ENCODE data around the gene B4GALT2.

- TF ChIP-seq RXRA (IDR thresholded peaks at IDR 0.05; ENCODE audit: borderline replicate concordance, low read depth) (no peak), FOXJ3 (CRISPR knock-in tag; IDR thresholded peaks at IDR 0.05) (no peak), CTCF (IDR thresholded peaks at IDR 0.05) (no peak), NFIC (IDR thresholded peaks at IDR 0.05; ENCODE audit: borderline replicate concordance) (no peak), TAF1 (IDR thresholded peaks at IDR 0.05; ENCODE audit: borderline replicate concordance, low read depth, low read length) (no peak), SMC3 (IDR thresholded peaks at IDR 0.05; ENCODE audit: low read depth, low read length) (no peak), EP300 (IDR thresholded peaks at IDR 0.05; ENCODE audit: borderline replicate concordance in 1 of 2, low read depth in 1 of 2, low read length in 1 of 2) (no peak), ZBTB33 (IDR thresholded peaks at IDR 0.05; ENCODE audit: borderline replicate concordance, low read depth) (no peak), FOXM1 (IDR thresholded peaks at IDR 0.05; ENCODE audit: low read depth) (no peak), NRF1 (IDR thresholded peaks at IDR 0.05; ENCODE audit: low read depth, low read length) (no peak), TCF12 (IDR thresholded peaks at IDR 0.05) (no peak), MAX (IDR thresholded peaks at IDR 0.05; ENCODE audit: low read depth) (no peak), RFX5 (IDR thresholded peaks at IDR 0.05; ENCODE audit: low read length) (no peak)
Observed at GRCh38 chr1:44033041-44033575, 54.1 kb downstream of the B4GALT2 start.
